DMS 273 (cell line): Measurements from ENCODE around the gene ELN.
"Not testable (repeated sequence)": the region's sequence is repeated elsewhere in the genome, so short reads cannot be mapped to it uniquely, and the experiment has no call there.

Experiments used
- DNase-seq: peaks from one replicate; lab custom pipeline; 2025; ENCODE audit not compliant: unreplicated experiment; lab: John Stamatoyannopoulos, UW

The ELN gene

GRCh38 chr7:74027683-74028320 lies at the start of gene ELN:
Gene ELN (plus strand): TSS chr7:74028173. CDS start chr7:74028188, 15 bp downstream.
- peak; percentile 73 for DNase-seq

GRCh38 chr7:73978661-73979563 lies 49.1 kb upstream of the ELN start:
- DNase-seq = peak; percentile 89

- not testable (repeated sequence) for DNase-seq
Observed at GRCh38 chr7:73979656-73980055, 48.3 kb upstream of the ELN start.

GRCh38 chr7:73980206-73980605 lies 47.8 kb upstream of the ELN start:
- no peak for DNase-seq

- DNase-seq = no peak
Observed at GRCh38 chr7:73981933-73982332, 46.0 kb upstream of the ELN start.

- peak; percentile 70 for DNase-seq
Observed at GRCh38 chr7:73983437-73984164, 44.4 kb upstream of the ELN start.

GRCh38 chr7:73984481-73985205 lies 43.3 kb upstream of the ELN start:
- no peak for DNase-seq

GRCh38 chr7:73985737-73986141 lies 42.2 kb upstream of the ELN start:
- no peak for DNase-seq

GRCh38 chr7:73986158-73986631 lies 41.8 kb upstream of the ELN start:
- no peak for DNase-seq

- no peak for DNase-seq
Observed at GRCh38 chr7:73987298-73987697, 40.7 kb upstream of the ELN start.

- DNase-seq = no peak
Observed at GRCh38 chr7:73988197-73988596, 39.8 kb upstream of the ELN start.

GRCh38 chr7:73991522-73992100 lies 36.4 kb upstream of the ELN start:
- no peak for DNase-seq

GRCh38 chr7:73992101-73992562 lies 35.8 kb upstream of the ELN start:
- no peak for DNase-seq

GRCh38 chr7:73994023-73994422 lies 34.0 kb upstream of the ELN start:
- DNase-seq = no peak

GRCh38 chr7:73994761-73995160 lies 33.2 kb upstream of the ELN start:
- DNase-seq = no peak

GRCh38 chr7:73995330-73995729 lies 32.6 kb upstream of the ELN start:
- DNase-seq = no peak

- no peak for DNase-seq
Observed at GRCh38 chr7:73995821-73996511, 32.0 kb upstream of the ELN start.

GRCh38 chr7:73997056-73997455 lies 30.9 kb upstream of the ELN start:
- DNase-seq = no peak

- no peak for DNase-seq
Observed at GRCh38 chr7:73999664-74000435, 28.1 kb upstream of the ELN start.
